ENCODE measurements around the gene NDUFB3. TPM values are rescaled to one million over a fixed set of nuclear protein-coding genes. Genes with fewer than 3 reads are reported as not detected.

NDUFB3 gene
- total RNA-seq: 10 to 100 TPM; 37.9 to 84.0 (median 41.4) TPM

GRCh38 chr2:201071479-201072200 lies at the start of gene NDUFB3, which contains the start of gene HYCC2:
NDUFB3 (plus strand) TSS chr2:201072001; CDS start chr2:201078883, 6,882 bp downstream.
HYCC2 (minus strand) TSS chr2:201071671; CDS start chr2:201024009, 47,662 bp downstream.
- TF ChIP-seq, protein P1, sequence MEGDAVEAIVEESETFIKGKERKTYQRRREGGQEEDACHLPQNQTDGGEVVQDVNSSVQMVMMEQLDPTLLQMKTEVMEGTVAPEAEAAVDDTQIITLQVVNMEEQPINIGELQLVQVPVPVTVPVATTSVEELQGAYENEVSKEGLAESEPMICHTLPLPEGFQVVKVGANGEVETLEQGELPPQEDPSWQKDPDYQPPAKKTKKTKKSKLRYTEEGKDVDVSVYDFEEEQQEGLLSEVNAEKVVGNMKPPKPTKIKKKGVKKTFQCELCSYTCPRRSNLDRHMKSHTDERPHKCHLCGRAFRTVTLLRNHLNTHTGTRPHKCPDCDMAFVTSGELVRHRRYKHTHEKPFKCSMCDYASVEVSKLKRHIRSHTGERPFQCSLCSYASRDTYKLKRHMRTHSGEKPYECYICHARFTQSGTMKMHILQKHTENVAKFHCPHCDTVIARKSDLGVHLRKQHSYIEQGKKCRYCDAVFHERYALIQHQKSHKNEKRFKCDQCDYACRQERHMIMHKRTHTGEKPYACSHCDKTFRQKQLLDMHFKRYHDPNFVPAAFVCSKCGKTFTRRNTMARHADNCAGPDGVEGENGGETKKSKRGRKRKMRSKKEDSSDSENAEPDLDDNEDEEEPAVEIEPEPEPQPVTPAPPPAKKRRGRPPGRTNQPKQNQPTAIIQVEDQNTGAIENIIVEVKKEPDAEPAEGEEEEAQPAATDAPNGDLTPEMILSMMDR (IDR thresholded peaks at IDR 0.05; ENCODE audit: low read depth): no peak

GRCh38 chr2:201024518-201024917 lies 47.3 kb upstream of the NDUFB3 start:
- TF ChIP-seq, protein P1 (IDR thresholded peaks at IDR 0.05; ENCODE audit: low read depth): no peak

DNA sequence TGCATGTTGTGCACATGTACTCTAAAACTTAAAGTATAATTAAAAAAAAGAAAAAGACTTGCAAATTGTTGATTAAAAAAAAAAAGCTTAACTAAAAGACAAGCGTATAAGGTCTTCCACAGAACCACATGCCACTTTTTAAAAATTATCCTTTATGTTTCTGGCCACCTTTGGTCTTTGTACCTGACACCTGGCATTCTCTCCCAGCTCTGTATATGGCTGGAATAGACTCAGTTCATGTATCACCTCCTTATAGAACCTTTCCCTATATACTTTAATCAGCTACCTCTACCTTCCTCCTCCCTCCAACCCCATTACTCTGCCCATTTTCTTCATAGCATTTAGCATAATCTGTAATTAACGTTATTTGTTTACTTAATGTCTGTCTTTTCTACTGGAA lies 32.9 kb upstream of the NDUFB3 start:
- TF ChIP-seq, protein P1 (IDR thresholded peaks at IDR 0.05; ENCODE audit: low read depth): no peak

GRCh38 chr2:201040867-201041628 lies 30.8 kb upstream of the NDUFB3 start:
- TF ChIP-seq, protein P1 (IDR thresholded peaks at IDR 0.05; ENCODE audit: low read depth): no peak

DNA sequence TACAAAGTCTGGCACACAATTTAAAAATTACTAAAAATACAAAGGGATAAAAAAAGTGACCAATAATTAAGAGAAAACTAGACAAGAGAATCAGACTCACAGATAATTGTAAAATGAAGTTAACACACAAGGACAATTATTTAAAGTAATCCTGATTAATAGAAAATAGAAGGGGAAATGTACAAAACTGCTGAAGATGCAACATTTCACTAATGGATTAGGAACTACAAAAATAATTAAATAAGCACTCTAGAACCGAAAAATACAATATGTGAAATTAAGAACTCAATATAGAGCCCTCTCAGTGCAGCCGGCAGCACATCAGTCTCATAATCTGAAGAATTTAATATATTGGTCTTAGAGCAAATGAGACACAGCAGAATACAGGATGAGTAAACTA lies 24.9 kb upstream of the NDUFB3 start:
- TF ChIP-seq, protein P1 (IDR thresholded peaks at IDR 0.05; ENCODE audit: low read depth): no peak

DNA sequence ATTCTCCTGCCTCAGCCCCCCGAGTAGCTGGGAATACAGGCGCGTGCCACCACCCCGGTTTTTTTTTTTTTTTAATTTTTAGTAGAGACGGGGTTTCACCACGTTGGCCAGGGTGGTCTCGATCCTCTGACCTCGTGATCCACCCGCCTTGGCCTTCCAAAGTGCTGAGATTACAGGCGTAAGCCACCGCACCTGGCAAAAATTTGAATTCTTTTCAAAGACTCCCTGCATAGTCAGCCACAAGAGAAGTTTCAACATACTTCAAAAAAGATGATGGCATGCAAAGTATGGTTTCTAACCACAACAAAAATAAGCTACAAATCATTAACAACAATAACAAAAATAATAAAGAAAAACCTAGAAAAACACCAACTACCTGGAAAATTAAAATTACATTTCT lies 22.3 kb upstream of the NDUFB3 start:
- TF ChIP-seq, protein P1 (IDR thresholded peaks at IDR 0.05; ENCODE audit: low read depth): no peak

DNA sequence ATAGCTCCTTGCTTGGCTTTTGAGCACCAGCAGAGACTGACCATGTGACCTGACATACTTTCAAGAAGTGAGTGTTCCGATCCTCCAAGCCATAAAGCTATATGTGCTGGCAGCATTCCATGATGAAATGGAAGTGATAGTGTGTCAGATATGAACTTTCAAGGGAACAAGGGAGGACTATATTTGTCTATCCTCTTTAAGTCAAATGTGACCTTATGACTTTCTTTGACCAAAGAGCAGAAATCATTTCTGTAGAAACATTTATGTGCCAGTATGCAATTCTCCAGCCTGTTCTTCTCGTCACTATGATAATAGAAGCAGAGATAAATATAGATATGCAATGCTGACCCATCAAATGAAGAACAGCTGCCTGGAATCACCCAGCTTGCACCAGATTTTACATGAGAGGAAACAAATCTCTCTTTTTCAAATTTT lies 14.7 kb upstream of the NDUFB3 start:
- TF ChIP-seq, protein P1 (IDR thresholded peaks at IDR 0.05; ENCODE audit: low read depth): no peak
